Body of pancreas (tissue), 4 donors: ENCODE data around the gene SPA17. TPM values are rescaled to one million over a fixed set of nuclear protein-coding genes. Genes with fewer than 3 reads are reported as not detected.
A peak's percentile ranks its signal among the peaks of the same experiment; 100 is the strongest.

Source experiments
- ATAC-seq: fragments of 150-250 bp; one replicate; pipeline ENCODE4 v1.9.1; 2016
- DNase-seq, 4 donors: peaks; one replicate each; pipeline ENCODE4 v3.0.0-alpha.2; 2019
- H3K27ac ChIP-seq, 4 donors: fragments of 200-600 bp; sonication (generic); 1 replicate in 3 of 4; 2 replicates in 1 of 4; pipeline versions ENCODE4 v1.5.1 to v1.6.1; 2016 to 2019; ENCODE audit warnings: mild to moderate bottlenecking in 1 of 4, mixed read lengths in 1 of 4, moderate library complexity in 1 of 4
- H3K27me3 ChIP-seq, 2 donors: fragments of 200-600 bp; sonication (generic); one replicate each; pipeline ENCODE4 v1.6.0; 2016; ENCODE audit warnings: mild to moderate bottlenecking in 1 of 2
- H3K36me3 ChIP-seq, 2 donors: fragments of 200-600 bp; sonication (generic); replicated peaks in 1 of 2; 2 replicates each; pipeline ENCODE4 v1.5.1; 2016; ENCODE audit warnings: low read depth in 2 of 2; ENCODE audit not compliant: insufficient read depth in 1 of 2
- H3K4me1 ChIP-seq: fragments of 200-600 bp; sonication (generic); one replicate; pipeline ENCODE4 v1.6.0; 2016
- H3K4me3 ChIP-seq, 2 donors: fragments of 200-600 bp; sonication (generic); 1 replicate in 1 of 2; 2 replicates in 1 of 2; pipeline ENCODE4 v1.5.1; 2016 to 2019
- H3K9me3 ChIP-seq, 3 donors: fragments of 200-600 bp; sonication (generic); 1 replicate in 2 of 3; 2 replicates in 1 of 3; pipeline ENCODE4 v1.5.1; 2016
- POLR2A ChIP-seq, 3 donors: fragments of 450-650 bp; IDR thresholded peaks; one replicate each; pipeline ENCODE4 v1.6.1; 2016; ENCODE audit warnings: antibody characterized with exemption in 3 of 3, mild to moderate bottlenecking in 2 of 3
- WGBS, 2 donors: methylation state at CpG; one replicate each; pipeline ENCODE4 v1.1.5; 2017; 5-methylcytosine and 5-hydroxymethylcytosine counted together
- intact Hi-C: fragments of 100-400 bp; cut with DNase I; formaldehyde crosslinking; loops from one replicate; pipeline ENCODE4 v1.15.1; 2023
- small RNA-seq: library from RNA; depleted of rRNA; stranded (forward); fragments of <200 nt; gene quantifications from one replicate; pipeline ENCODE3, GENCODE V24; 2016
- total RNA-seq, 2 donors: library from RNA; depleted of rRNA; stranded (reverse); fragments of >200 nt; gene quantifications; one replicate each; pipeline ENCODE4 v1.1.0, GENCODE V29; 2016
- TF ChIP-seq, protein P1 (sequence below), 7 experiments: fragments of 450-650 bp in 4 of 7; fragments of 200-600 bp in 3 of 7; sonication (generic) in 3 of 7; IDR thresholded peaks; one replicate each; pipeline ENCODE4 v1.5.1; 2016 to 2019; ENCODE audit warnings: antibody characterized with exemption in 7 of 7

Gene SPA17
- total RNA-seq, 2 donors from 2014 or later: 1.3 to 2.6 TPM

DNA sequence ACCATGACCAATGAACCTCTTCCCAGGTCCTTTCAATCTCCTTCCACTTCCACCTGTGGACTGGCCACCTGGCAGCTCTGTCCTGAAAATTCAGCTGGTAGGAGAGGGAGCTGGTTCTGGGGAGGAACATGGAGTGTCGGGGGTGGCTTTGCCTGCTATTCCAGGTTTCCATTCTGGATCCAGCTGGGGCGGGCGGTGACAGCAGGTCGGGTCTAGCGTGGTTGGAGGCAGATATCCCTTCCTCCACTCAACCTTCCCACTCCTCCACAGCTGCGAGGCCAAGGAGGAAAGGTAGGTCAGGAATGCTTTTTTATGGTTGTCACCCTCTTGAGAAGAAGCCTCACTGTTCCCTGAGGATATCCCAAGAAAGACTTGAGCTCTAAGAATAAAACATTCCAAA is 69.3 kb downstream of the SPA17 start:
- 65 to 70% methylated on average over 6 of the region's 6 CpGs for WGBS, 2 donors
- no peaks in the 10 kb centered on the region for H3K36me3 ChIP-seq
- no peak overlapping the region for H3K27ac ChIP-seq
- H3K4me1 ChIP-seq: peaks cover 43% of the 10 kb centered on the region
- TF ChIP-seq POLR2A (IDR thresholded peaks at IDR 0.05): no peak
- TF ChIP-seq, protein P1, sequence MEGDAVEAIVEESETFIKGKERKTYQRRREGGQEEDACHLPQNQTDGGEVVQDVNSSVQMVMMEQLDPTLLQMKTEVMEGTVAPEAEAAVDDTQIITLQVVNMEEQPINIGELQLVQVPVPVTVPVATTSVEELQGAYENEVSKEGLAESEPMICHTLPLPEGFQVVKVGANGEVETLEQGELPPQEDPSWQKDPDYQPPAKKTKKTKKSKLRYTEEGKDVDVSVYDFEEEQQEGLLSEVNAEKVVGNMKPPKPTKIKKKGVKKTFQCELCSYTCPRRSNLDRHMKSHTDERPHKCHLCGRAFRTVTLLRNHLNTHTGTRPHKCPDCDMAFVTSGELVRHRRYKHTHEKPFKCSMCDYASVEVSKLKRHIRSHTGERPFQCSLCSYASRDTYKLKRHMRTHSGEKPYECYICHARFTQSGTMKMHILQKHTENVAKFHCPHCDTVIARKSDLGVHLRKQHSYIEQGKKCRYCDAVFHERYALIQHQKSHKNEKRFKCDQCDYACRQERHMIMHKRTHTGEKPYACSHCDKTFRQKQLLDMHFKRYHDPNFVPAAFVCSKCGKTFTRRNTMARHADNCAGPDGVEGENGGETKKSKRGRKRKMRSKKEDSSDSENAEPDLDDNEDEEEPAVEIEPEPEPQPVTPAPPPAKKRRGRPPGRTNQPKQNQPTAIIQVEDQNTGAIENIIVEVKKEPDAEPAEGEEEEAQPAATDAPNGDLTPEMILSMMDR (IDR thresholded peaks at IDR 0.05): no peak
- intact Hi-C loops: no loop called here
- no peak for ATAC-seq
- H3K9me3 ChIP-seq: no peaks in the 10 kb centered on the region
- DNase-seq: no peak
- H3K27me3 ChIP-seq: peaks cover 0 to 19% of the 10 kb centered on the region in 2 donors
- no peak overlapping the region for H3K4me3 ChIP-seq

DNA sequence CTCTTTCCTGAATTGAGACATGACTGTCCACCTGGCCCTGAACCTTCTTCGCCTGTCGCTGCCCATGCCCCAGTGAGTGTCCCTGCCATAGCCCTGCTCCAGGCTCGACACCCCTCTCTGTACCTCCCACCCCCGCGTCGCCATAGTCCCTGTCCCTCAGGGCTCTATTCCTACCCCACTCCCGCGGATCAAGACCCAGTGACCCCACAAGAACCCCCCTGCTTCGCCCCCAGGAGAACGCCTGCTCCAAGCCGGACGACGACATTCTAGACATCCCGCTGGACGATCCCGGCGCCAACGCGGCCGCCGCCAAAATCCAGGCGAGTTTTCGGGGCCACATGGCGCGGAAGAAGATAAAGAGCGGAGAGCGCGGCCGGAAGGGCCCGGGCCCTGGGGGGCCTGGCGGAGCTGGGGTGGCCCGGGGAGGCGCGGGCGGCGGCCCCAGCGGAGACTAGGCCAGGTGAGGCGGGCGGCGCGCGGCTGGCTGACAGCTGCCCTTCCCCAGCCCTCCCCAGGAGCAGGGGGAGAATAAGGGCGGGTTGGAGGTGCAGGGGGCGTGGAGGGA is 71.6 kb downstream of the SPA17 start:
- WGBS, 2 donors: 15 to 22% methylated on average over 40 to 43 of the region's 44 CpGs
- DNase-seq (no peak), ATAC-seq (no peak)
- Histone ChIP-seq H3K9me3 (no peaks in the 10 kb centered on the region), H3K27ac (no peak overlapping the region), H3K27me3 (peaks cover 0 to 16% of the 10 kb centered on the region in 2 donors), H3K36me3 (no peaks in the 10 kb centered on the region), H3K4me1 (peaks cover 35% of the 10 kb centered on the region), H3K4me3 (no peak overlapping the region)
- intact Hi-C loops: no loop called here
- TF ChIP-seq, protein P1 (IDR thresholded peaks at IDR 0.05): no peak
- TF ChIP-seq POLR2A (IDR thresholded peaks at IDR 0.05): no peak

DNA sequence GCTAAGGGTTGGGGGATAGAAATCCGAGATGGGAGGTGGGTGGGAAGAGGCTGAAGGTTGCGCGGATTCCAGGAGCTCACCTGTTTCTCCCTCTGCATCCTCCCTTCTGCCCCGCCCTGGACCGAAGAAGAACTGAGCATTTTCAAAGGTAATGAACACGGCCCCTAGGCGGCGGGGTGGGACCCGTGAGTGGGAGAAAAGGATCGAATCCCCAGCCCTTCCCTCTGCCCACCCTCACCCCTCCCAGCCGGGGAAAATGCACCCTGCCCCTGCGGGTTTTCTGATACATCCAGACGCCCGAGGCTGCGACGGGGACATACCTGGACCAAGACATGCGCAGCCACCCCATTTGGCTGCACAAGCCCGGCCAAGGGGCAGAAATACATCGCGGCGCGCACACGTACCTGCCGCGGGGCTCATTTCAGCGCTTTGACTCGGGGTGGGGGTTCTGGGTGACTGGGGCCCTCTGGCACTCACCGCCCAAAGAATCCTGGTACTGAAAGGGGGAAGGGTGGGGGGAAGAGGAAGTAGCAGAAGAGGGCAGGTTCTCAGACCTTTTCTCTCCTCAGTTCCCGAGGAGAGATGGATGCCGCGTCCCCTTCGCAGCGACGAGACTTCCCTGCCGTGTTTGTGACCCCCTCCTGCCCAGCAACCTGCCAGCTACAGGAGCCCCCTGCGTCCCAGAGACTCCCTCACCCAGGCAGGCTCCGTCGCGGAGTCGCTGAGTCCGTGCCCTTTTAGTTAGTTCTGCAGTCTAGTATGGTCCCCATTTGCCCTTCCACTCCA is 72.3 kb downstream of the SPA17 start:
- ATAC-seq (peak; percentile 13), DNase-seq (peak in 2 of 4 donors; percentile 23 to 44)
- no peaks in the 10 kb centered on the region for H3K9me3 ChIP-seq
- peak overlapping the region; percentile 55 to 79 (median 74) for H3K27ac ChIP-seq
- peaks cover 30% of the 10 kb centered on the region for H3K4me1 ChIP-seq
- TF ChIP-seq, protein P1 (IDR thresholded peaks at IDR 0.05): peak in 4 of 7 experiments; percentile 32 to 38 (median 36)
- TF ChIP-seq POLR2A (IDR thresholded peaks at IDR 0.05): no peak
- intact Hi-C loops: no loop called here
- WGBS, 2 donors: 5 to 6% methylated on average over 37 to 40 of the region's 41 CpGs
- no peaks in the 10 kb centered on the region for H3K36me3 ChIP-seq
- H3K27me3 ChIP-seq: peaks cover 0 to 11% of the 10 kb centered on the region in 2 donors
- H3K4me3 ChIP-seq: peak overlapping the region; percentile 33 to 36

DNA sequence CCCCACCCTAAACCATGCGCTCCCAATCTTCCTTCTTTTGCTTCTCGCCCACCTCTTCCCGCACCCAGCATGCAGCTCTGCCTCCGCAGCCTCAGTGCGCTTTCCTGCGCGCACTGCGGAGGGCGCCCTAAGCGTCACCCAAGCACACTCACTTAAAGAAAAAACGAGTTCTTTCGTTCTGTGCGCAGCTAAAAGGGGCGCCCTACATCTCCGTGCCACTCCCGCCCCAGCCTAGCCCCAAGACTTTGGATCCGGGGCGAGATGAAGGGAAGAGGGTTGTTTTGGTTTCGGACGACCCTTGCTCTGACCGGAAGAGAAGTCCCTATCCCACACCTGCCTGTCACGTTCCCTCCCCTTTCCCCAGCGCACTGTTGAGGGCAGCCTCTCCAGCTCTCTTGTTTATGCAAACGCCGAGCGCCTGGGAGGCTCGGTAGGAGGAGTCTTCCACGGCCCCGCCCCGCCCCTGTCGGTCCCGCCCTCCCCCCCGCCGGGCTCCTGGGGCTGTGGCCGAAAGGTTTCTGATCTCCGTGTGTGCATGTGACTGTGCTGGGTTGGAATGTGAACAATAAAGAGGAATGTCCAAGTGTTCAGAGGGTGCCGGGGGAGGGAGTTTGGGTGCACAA is 73.0 kb downstream of the SPA17 start:
- no peaks in the 10 kb centered on the region for H3K9me3 ChIP-seq
- intact Hi-C loops: no loop called here
- H3K27me3 ChIP-seq: peaks cover 0 to 11% of the 10 kb centered on the region in 2 donors
- H3K4me3 ChIP-seq: peak overlapping the region; percentile 33 to 36
- peak; percentile 46 to 80 (median 80) for TF ChIP-seq POLR2A (IDR thresholded peaks at IDR 0.05)
- TF ChIP-seq, protein P1 (IDR thresholded peaks at IDR 0.05): peak in 6 of 7 experiments; percentile 14 to 66 (median 44)
- H3K36me3 ChIP-seq: no peaks in the 10 kb centered on the region
- DNase-seq: peak; percentile 86 to 88 (median 87)
- ATAC-seq: peak; percentile 93
- peaks cover 30% of the 10 kb centered on the region for H3K4me1 ChIP-seq
- 4 to 15% methylated on average over 25 to 37 of the region's 37 CpGs for WGBS, 2 donors
- H3K27ac ChIP-seq: peak overlapping the region; percentile 55 to 79 (median 74)

Small RNA genes lying within 50 kb of the gene (small RNA-seq; reads per million reads assigned to genes)
- gene RNA5SP352: not detected

Other genes starting within 250 kb of the SPA17 start
- gene OR8B4, start 249.0 kb upstream of the SPA17 start, total RNA-seq: not detected
- not detected for gene OR8B8, start 228.2 kb upstream of the SPA17 start, total RNA-seq
- not detected for gene OR8B12, start 130.2 kb upstream of the SPA17 start, total RNA-seq
- not detected for gene OR8A1, start 103.9 kb upstream of the SPA17 start, total RNA-seq
- not detected for gene PANX3, start 62.5 kb upstream of the SPA17 start, total RNA-seq
- gene TBRG1, start 51.0 kb upstream of the SPA17 start, total RNA-seq: 10 to 100 TPM; 18.9 to 23.4 TPM
- 10 to 100 TPM in 1 of 2 donors, 1 to 10 TPM in 1; 9.6 to 11.9 TPM for gene SIAE, start 165 bp upstream of the SPA17 start, total RNA-seq
- gene NRGN, start 66.0 kb downstream of the SPA17 start, total RNA-seq: not detected
- 1 to 10 TPM in 1 of 2 donors, not detected in 1; 7.0 TPM for gene VSIG2, start 78.4 kb downstream of the SPA17 start, total RNA-seq
- 10 to 100 TPM; 11.7 to 20.8 TPM for gene ESAM, start 88.4 kb downstream of the SPA17 start, total RNA-seq
- gene MSANTD2, start 126.5 kb downstream of the SPA17 start, total RNA-seq: 10 to 100 TPM; 13.0 to 23.7 TPM
- gene ROBO3, start 191.5 kb downstream of the SPA17 start, total RNA-seq: 1 to 10 TPM; 1.3 to 9.9 TPM
- 10 to 100 TPM; 13.2 to 21.4 TPM for gene ROBO4, start 224.0 kb downstream of the SPA17 start, total RNA-seq
- not detected for gene HEPN1, start 245.3 kb downstream of the SPA17 start, total RNA-seq